Gastrocnemius medialis (tissue), 4 donors: Measurements from ENCODE around the gene ALDH3B1.
"Not testable (repeated sequence)": the region's sequence is repeated elsewhere in the genome, so short reads cannot be mapped to it uniquely, and the experiment has no call there.

ENCODE experiments used
- CTCF ChIP-seq, 5 experiments: fragments of 450-650 bp in 3 of 5; fragments of 200-600 bp in 2 of 5; sonication (generic) in 2 of 5; IDR thresholded peaks in 4 of 5; conservative IDR thresholded peaks in 1 of 5; 1 replicate in 4 of 5; 2 replicates in 1 of 5; pipeline ENCODE4 v1.5.1; 2016 to 2019; ENCODE audit warnings: antibody characterized with exemption in 5 of 5, mild to moderate bottlenecking in 3 of 5, moderate library complexity in 3 of 5
- POLR2A ChIP-seq, 2 donors: fragments of 450-650 bp; IDR thresholded peaks; one replicate each; pipeline ENCODE4 v1.6.1; 2017; ENCODE audit warnings: antibody characterized with exemption in 2 of 2, mild to moderate bottlenecking in 2 of 2, moderate library complexity in 2 of 2

GRCh38 chr11:67963879-67964278, 46.2 kb upstream of the ALDH3B1 start:
- TF ChIP-seq CTCF (IDR thresholded peaks at IDR 0.05 in 4 of 5, conservative IDR thresholded peaks at IDR 0.05 in 1 of 5); POLR2A (IDR thresholded peaks at IDR 0.05): not testable (repeated sequence)
